ENCODE measurements around the gene CCDC78.

The CCDC78 gene

GRCh38 chr16:716768-717325 is 9.4 kb downstream of the CCDC78 start:
- in situ Hi-C loops (cut with MboI; ENCODE audit: low pct_unique_long_range_greater_than_20kb, low sequenced_read_pairs), result loop anchor here (10.0 kb wide), 1 partner anchor 68 kb away; the partner anchor contains the start of genes CHTF18 and RPUSD1
- no peak for DNase-seq

GRCh38 chr16:716200-716568 is 10.1 kb downstream of the CCDC78 start:
- DNase-seq, result no peak
- in situ Hi-C loops (cut with MboI; ENCODE audit: low pct_unique_long_range_greater_than_20kb, low sequenced_read_pairs), result loop anchor here (10.0 kb wide), 1 partner anchor 69 kb away; the partner anchor contains the start of genes CHTF18 and RPUSD1

GRCh38 chr16:715477-716199 is 10.6 kb downstream of the CCDC78 start:
- DNase-seq, result peak; percentile 52
- in situ Hi-C loops (cut with MboI; ENCODE audit: low pct_unique_long_range_greater_than_20kb, low sequenced_read_pairs), result loop anchor here (10.0 kb wide), 1 partner anchor 69 kb away; the partner anchor contains the start of genes CHTF18 and RPUSD1

- peak; percentile 77 for DNase-seq
- in situ Hi-C loops (cut with MboI; ENCODE audit: low pct_unique_long_range_greater_than_20kb, low sequenced_read_pairs), result loop anchor here (10.0 kb wide), 1 partner anchor 70 kb away; the partner anchor contains the start of genes CHTF18 and RPUSD1
These were observed 11.4 kb downstream of the CCDC78 start, which contains the start of gene METRN for GRCh38 chr16:714558-715476. TSS of gene METRN (plus strand) at chr16:715118. CDS start at chr16:715290, 172 bp downstream.

- in situ Hi-C loops (cut with MboI; ENCODE audit: low pct_unique_long_range_greater_than_20kb, low sequenced_read_pairs), result loop anchor here (10.0 kb wide), 1 partner anchor 71 kb away; the partner anchor contains the start of genes CHTF18 and RPUSD1
- DNase-seq, result no peak
These were observed 12.2 kb downstream of the CCDC78 start for GRCh38 chr16:714079-714478.

- in situ Hi-C loops (cut with MboI; ENCODE audit: low pct_unique_long_range_greater_than_20kb, low sequenced_read_pairs), result loop anchor here (10.0 kb wide), 1 partner anchor 72 kb away; the partner anchor contains the start of genes CHTF18 and RPUSD1
- peak; percentile 80 for DNase-seq
These were observed 13.4 kb downstream of the CCDC78 start for GRCh38 chr16:712740-713250.

GRCh38 chr16:711548-712320 is 14.5 kb downstream of the CCDC78 start:
- in situ Hi-C loops (cut with MboI; ENCODE audit: low pct_unique_long_range_greater_than_20kb, low sequenced_read_pairs), result loop anchor here (10.0 kb wide), 1 partner anchor 73 kb away; the partner anchor contains the start of genes CHTF18 and RPUSD1
- DNase-seq, result peak; percentile 79

GRCh38 chr16:711084-711483 is 15.2 kb downstream of the CCDC78 start:
- no peak for DNase-seq
- in situ Hi-C loops (cut with MboI; ENCODE audit: low pct_unique_long_range_greater_than_20kb, low sequenced_read_pairs), result loop anchor here (10.0 kb wide), 1 partner anchor 74 kb away; the partner anchor contains the start of genes CHTF18 and RPUSD1

GRCh38 chr16:710500-711075 is 15.7 kb downstream of the CCDC78 start:
- no peak for DNase-seq
- in situ Hi-C loops (cut with MboI; ENCODE audit: low pct_unique_long_range_greater_than_20kb, low sequenced_read_pairs), result loop anchor here (10.0 kb wide), 1 partner anchor 74 kb away; the partner anchor contains the start of genes CHTF18 and RPUSD1

GRCh38 chr16:709566-710499 is 16.4 kb downstream of the CCDC78 start:
- DNase-seq, result peak; percentile 65
- in situ Hi-C loops (cut with MboI; ENCODE audit: low pct_unique_long_range_greater_than_20kb, low sequenced_read_pairs), result loop anchor here (10.0 kb wide), 1 partner anchor 75 kb away; the partner anchor contains the start of genes CHTF18 and RPUSD1

GRCh38 chr16:708959-709358 is 17.3 kb downstream of the CCDC78 start:
- in situ Hi-C loops (cut with MboI; ENCODE audit: low pct_unique_long_range_greater_than_20kb, low sequenced_read_pairs), result no loop called here
- DNase-seq, result no peak

- no peak for DNase-seq
- in situ Hi-C loops (cut with MboI; ENCODE audit: low pct_unique_long_range_greater_than_20kb, low sequenced_read_pairs), result no loop called here
These were observed 18.2 kb downstream of the CCDC78 start for GRCh38 chr16:708019-708418.

- in situ Hi-C loops (cut with MboI; ENCODE audit: low pct_unique_long_range_greater_than_20kb, low sequenced_read_pairs), result no loop called here
- no peak for DNase-seq
These were observed 19.1 kb downstream of the CCDC78 start for GRCh38 chr16:707062-707538.

- no peak for DNase-seq
- in situ Hi-C loops (cut with MboI; ENCODE audit: low pct_unique_long_range_greater_than_20kb, low sequenced_read_pairs), result no loop called here
These were observed 19.8 kb downstream of the CCDC78 start for GRCh38 chr16:706189-707061.

GRCh38 chr16:705431-706188 is 20.6 kb downstream of the CCDC78 start, which contains the start of gene FBXL16:
TSS of gene FBXL16 (minus strand) at chr16:705801. CDS start at chr16:697405, 8,396 bp downstream.
- in situ Hi-C loops (cut with MboI; ENCODE audit: low pct_unique_long_range_greater_than_20kb, low sequenced_read_pairs), result no loop called here
- no peak for DNase-seq

Data from KBM-7 (cell line).